HG03108 (cell line): ENCODE measurements around the gene AMDHD1.
A peak's percentile ranks its signal among the peaks of the same experiment; 100 is the strongest.

Experiments
- ATAC-seq: cut with Tn5 transposase; IDR thresholded peaks from one replicate; pipeline ENCODE4 v1.9.1; 2021; ENCODE audit warnings: moderate library complexity; ENCODE audit not compliant: unreplicated experiment

The AMDHD1 gene

GRCh38 chr12:95943330-95943842 lies at the start of gene AMDHD1:
AMDHD1 (plus strand) TSS chr12:95943331; CDS start chr12:95943399, 68 bp downstream.
- ATAC-seq: peak; percentile 57

- ATAC-seq: no peak
Measured at GRCh38 chr12:95896846-95897245, 46.3 kb upstream of the AMDHD1 start.

- no peak for ATAC-seq
Measured at GRCh38 chr12:95898081-95898480, 45.0 kb upstream of the AMDHD1 start.

GRCh38 chr12:95908573-95908972 lies 34.6 kb upstream of the AMDHD1 start:
- ATAC-seq: no peak

GRCh38 chr12:95909871-95910270 lies 33.3 kb upstream of the AMDHD1 start:
- no peak for ATAC-seq

GRCh38 chr12:95918194-95918993 lies 24.7 kb upstream of the AMDHD1 start:
- no peak for ATAC-seq

- ATAC-seq: no peak
Measured at GRCh38 chr12:95919110-95919509, 24.0 kb upstream of the AMDHD1 start.

- no peak for ATAC-seq
Measured at GRCh38 chr12:95922231-95922630, 20.9 kb upstream of the AMDHD1 start.

- no peak for ATAC-seq
Measured at GRCh38 chr12:95940514-95940913, 2.6 kb upstream of the AMDHD1 start.

- ATAC-seq: no peak
Measured at GRCh38 chr12:95942101-95942523, 1.0 kb upstream of the AMDHD1 start.

GRCh38 chr12:95942524-95943329 lies 404 bp upstream of the AMDHD1 start, which contains the start of gene CCDC38:
CCDC38 (minus strand) TSS chr12:95942614; CDS start chr12:95936509, 6,105 bp downstream.
- ATAC-seq: peak; percentile 99

GRCh38 chr12:95944108-95944704 lies 1.1 kb downstream of the AMDHD1 start:
- ATAC-seq: no peak

- ATAC-seq: no peak
Measured at GRCh38 chr12:95949477-95950206, 6.5 kb downstream of the AMDHD1 start.

GRCh38 chr12:95951515-95951914 lies 8.4 kb downstream of the AMDHD1 start:
- ATAC-seq: no peak

- no peak for ATAC-seq
Measured at GRCh38 chr12:95953000-95953399, 9.9 kb downstream of the AMDHD1 start.

- ATAC-seq: no peak
Measured at GRCh38 chr12:95955549-95956159, 12.5 kb downstream of the AMDHD1 start.

- ATAC-seq: no peak
Measured at GRCh38 chr12:95956557-95957145, 13.5 kb downstream of the AMDHD1 start.

GRCh38 chr12:95959107-95959506 lies 16.0 kb downstream of the AMDHD1 start:
- no peak for ATAC-seq

- no peak for ATAC-seq
Measured at GRCh38 chr12:95960241-95960640, 17.1 kb downstream of the AMDHD1 start.

GRCh38 chr12:95962222-95962621 lies 19.1 kb downstream of the AMDHD1 start:
- ATAC-seq: no peak
